HG03280 (cell line): Measurements from ENCODE around the gene C1orf50.
A peak's percentile ranks its signal among the peaks of the same experiment; 100 is the strongest.
"Not testable (repeated sequence)": the region's sequence is repeated elsewhere in the genome, so short reads cannot be mapped to it uniquely, and the experiment has no call there.

Experiments used
- ATAC-seq: cut with Tn5 transposase; IDR thresholded peaks from one replicate; pipeline ENCODE4 v1.9.1; 2021; ENCODE audit warnings: mild to moderate bottlenecking, moderate library complexity; ENCODE audit not compliant: unreplicated experiment

C1orf50 gene

GRCh38 chr1:42766741-42767509 lies at the start of gene C1orf50, which contains the start of gene P3H1:
C1orf50 (plus strand) TSS chr1:42767249; CDS start chr1:42767312, 63 bp downstream.
P3H1 (minus strand) TSS chr1:42767028; CDS start chr1:42766971, 57 bp downstream.
- ATAC-seq, result peak; percentile 90

GRCh38 chr1:42720868-42721267 lies 46.2 kb upstream of the C1orf50 start:
- no peak for ATAC-seq

GRCh38 chr1:42721926-42722325 lies 45.1 kb upstream of the C1orf50 start:
- ATAC-seq, result no peak

GRCh38 chr1:42722403-42722802 lies 44.6 kb upstream of the C1orf50 start:
- ATAC-seq, result not testable (repeated sequence)

- ATAC-seq, result no peak
Observed at GRCh38 chr1:42723511-42723910, 43.5 kb upstream of the C1orf50 start.

GRCh38 chr1:42725820-42726219 lies 41.2 kb upstream of the C1orf50 start:
- not testable (repeated sequence) for ATAC-seq

- no peak for ATAC-seq
Observed at GRCh38 chr1:42730002-42730401, 37.0 kb upstream of the C1orf50 start.

GRCh38 chr1:42730988-42731387 lies 36.1 kb upstream of the C1orf50 start:
- ATAC-seq, result no peak

GRCh38 chr1:42731585-42731984 lies 35.5 kb upstream of the C1orf50 start:
- ATAC-seq, result no peak

GRCh38 chr1:42732126-42732680 lies 34.8 kb upstream of the C1orf50 start:
- no peak for ATAC-seq

GRCh38 chr1:42733415-42734200 lies 33.4 kb upstream of the C1orf50 start:
- no peak for ATAC-seq

GRCh38 chr1:42734201-42735035 lies 32.6 kb upstream of the C1orf50 start:
- no peak for ATAC-seq

- no peak for ATAC-seq
Observed at GRCh38 chr1:42735056-42735455, 32.0 kb upstream of the C1orf50 start.

GRCh38 chr1:42735477-42736105 lies 31.5 kb upstream of the C1orf50 start:
- no peak for ATAC-seq

GRCh38 chr1:42736152-42736551 lies 30.9 kb upstream of the C1orf50 start:
- ATAC-seq, result no peak

GRCh38 chr1:42736571-42737200 lies 30.4 kb upstream of the C1orf50 start:
- ATAC-seq, result no peak

GRCh38 chr1:42737257-42737656 lies 29.8 kb upstream of the C1orf50 start:
- ATAC-seq, result no peak

- no peak for ATAC-seq
Observed at GRCh38 chr1:42737986-42738677, 28.9 kb upstream of the C1orf50 start.

- no peak for ATAC-seq
Observed at GRCh38 chr1:42738678-42739226, 28.3 kb upstream of the C1orf50 start.
